ENCODE measurements around the gene CCDC187. TPM values are rescaled to one million over a fixed set of nuclear protein-coding genes. Genes with fewer than 3 reads are reported as not detected.

Gene CCDC187
- polyA plus RNA-seq, 3 donors, result 2.7 to 4.6 (median 3.6) TPM

- DNase-seq, result no peak
Observed at GRCh38 chr9:136285501-136286358, 18.2 kb downstream of the CCDC187 start.

- no peak for DNase-seq
Observed at GRCh38 chr9:136284951-136285350, 18.9 kb downstream of the CCDC187 start.

- no peak for DNase-seq
Observed at GRCh38 chr9:136284311-136284710, 19.6 kb downstream of the CCDC187 start.

GRCh38 chr9:136283291-136284235 is 20.3 kb downstream of the CCDC187 start:
- DNase-seq, result peak; percentile 71

GRCh38 chr9:136282272-136282861 is 21.5 kb downstream of the CCDC187 start:
- DNase-seq, result no peak

- no peak for DNase-seq
Observed at GRCh38 chr9:136281421-136282271, 22.2 kb downstream of the CCDC187 start.

- DNase-seq, result no peak
Observed at GRCh38 chr9:136280535-136281315, 23.2 kb downstream of the CCDC187 start.

- no peak for DNase-seq
Observed at GRCh38 chr9:136279471-136279870, 24.4 kb downstream of the CCDC187 start.

GRCh38 chr9:136278894-136279293 is 25.0 kb downstream of the CCDC187 start:
- no peak for DNase-seq

- DNase-seq, result no peak
Observed at GRCh38 chr9:136278221-136278620, 25.7 kb downstream of the CCDC187 start.

GRCh38 chr9:136277746-136278145 is 26.1 kb downstream of the CCDC187 start:
- no peak for DNase-seq

- DNase-seq, result no peak
Observed at GRCh38 chr9:136276716-136277115, 27.2 kb downstream of the CCDC187 start.

- no peak for DNase-seq
Observed at GRCh38 chr9:136275655-136276429, 28.1 kb downstream of the CCDC187 start.

- no peak for DNase-seq
Observed at GRCh38 chr9:136274786-136275654, 28.9 kb downstream of the CCDC187 start.

- DNase-seq, result no peak
Observed at GRCh38 chr9:136273921-136274785, 29.7 kb downstream of the CCDC187 start.

- no peak for DNase-seq
Observed at GRCh38 chr9:136273244-136273865, 30.5 kb downstream of the CCDC187 start.

- no peak for DNase-seq
Observed at GRCh38 chr9:136270173-136270705, 33.7 kb downstream of the CCDC187 start.

All from renal pelvis (tissue), 4 donors.